Measurements from ENCODE around the gene NOP16.

- TF ChIP-seq POLR2A (IDR thresholded peaks at IDR 0.05), result no peak
- TF ChIP-seq CTCF (IDR thresholded peaks at IDR 0.05), result no peak
- no peak for TF ChIP-seq POLR2AphosphoS5 (IDR thresholded peaks at IDR 0.05)
- no peak for TF ChIP-seq EP300 (IDR thresholded peaks at IDR 0.05)
Measured at GRCh38 chr5:176407456-176408251, 19.3 kb upstream of the NOP16 start.
